22Rv1 (cell line): ENCODE measurements around the gene WDR70.
"Not testable (repeated sequence)": the region's sequence is repeated elsewhere in the genome, so short reads cannot be mapped to it uniquely, and the experiment has no call there.

Experiments used
- H3K27ac ChIP-seq: fragments of 450-650 bp; 2 replicates; pipeline ENCODE4 v1.5.1; 2017
- ZFX ChIP-seq: fragments of 450-650 bp; IDR thresholded peaks from 2 replicates; pipeline ENCODE4 v1.6.1; 2017; ENCODE audit warnings: antibody characterized with exemption, borderline replicate concordance
- TF ChIP-seq, protein P1 (sequence below): fragments of 450-650 bp; IDR thresholded peaks from 2 replicates; pipeline ENCODE4 v1.5.1; 2017; ENCODE audit warnings: mild to moderate bottlenecking

WDR70 gene

DNA sequence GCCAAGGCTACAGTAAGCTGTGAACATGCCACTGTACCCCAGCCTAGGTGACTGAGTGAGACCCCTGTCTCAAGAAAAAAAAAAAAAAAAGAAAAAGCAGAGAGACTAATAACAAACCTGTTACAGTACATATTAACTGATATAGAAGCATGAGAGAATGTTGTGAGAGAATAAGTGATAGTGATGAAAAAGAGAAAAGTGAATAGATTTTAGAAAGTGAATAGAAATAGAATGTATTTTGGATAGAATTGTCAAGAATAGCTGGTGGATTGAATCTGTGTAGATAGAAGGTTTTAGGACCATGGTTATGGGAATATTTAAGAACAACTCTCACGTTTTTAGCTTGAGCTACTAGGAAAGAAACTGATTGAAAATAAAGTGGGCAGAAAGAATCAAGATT, 135.8 kb downstream of the WDR70 start:
- no peak overlapping the region for H3K27ac ChIP-seq
- no peak for TF ChIP-seq ZFX
- TF ChIP-seq, protein P1, sequence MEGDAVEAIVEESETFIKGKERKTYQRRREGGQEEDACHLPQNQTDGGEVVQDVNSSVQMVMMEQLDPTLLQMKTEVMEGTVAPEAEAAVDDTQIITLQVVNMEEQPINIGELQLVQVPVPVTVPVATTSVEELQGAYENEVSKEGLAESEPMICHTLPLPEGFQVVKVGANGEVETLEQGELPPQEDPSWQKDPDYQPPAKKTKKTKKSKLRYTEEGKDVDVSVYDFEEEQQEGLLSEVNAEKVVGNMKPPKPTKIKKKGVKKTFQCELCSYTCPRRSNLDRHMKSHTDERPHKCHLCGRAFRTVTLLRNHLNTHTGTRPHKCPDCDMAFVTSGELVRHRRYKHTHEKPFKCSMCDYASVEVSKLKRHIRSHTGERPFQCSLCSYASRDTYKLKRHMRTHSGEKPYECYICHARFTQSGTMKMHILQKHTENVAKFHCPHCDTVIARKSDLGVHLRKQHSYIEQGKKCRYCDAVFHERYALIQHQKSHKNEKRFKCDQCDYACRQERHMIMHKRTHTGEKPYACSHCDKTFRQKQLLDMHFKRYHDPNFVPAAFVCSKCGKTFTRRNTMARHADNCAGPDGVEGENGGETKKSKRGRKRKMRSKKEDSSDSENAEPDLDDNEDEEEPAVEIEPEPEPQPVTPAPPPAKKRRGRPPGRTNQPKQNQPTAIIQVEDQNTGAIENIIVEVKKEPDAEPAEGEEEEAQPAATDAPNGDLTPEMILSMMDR = no peak

DNA sequence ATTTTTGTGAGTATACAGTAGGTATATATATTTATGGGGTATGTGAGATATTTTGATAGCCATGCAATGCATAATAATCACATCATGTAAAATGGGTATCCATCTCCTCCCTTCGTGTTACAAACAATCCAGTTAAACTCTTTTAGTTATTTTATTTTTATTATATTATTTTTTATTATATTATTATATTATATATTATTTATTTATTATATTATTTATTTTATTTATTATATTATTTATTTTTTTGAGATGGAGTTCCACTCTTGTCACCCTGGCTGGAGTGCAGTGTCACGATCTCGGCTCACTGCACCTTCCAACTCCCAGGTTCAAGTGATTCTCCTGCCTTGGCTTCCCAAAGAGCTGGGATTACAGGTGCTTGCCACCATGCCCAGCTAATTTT, 138.6 kb downstream of the WDR70 start:
- TF ChIP-seq, protein P1 = no peak
- TF ChIP-seq ZFX = no peak
- H3K27ac ChIP-seq = no peak overlapping the region

DNA sequence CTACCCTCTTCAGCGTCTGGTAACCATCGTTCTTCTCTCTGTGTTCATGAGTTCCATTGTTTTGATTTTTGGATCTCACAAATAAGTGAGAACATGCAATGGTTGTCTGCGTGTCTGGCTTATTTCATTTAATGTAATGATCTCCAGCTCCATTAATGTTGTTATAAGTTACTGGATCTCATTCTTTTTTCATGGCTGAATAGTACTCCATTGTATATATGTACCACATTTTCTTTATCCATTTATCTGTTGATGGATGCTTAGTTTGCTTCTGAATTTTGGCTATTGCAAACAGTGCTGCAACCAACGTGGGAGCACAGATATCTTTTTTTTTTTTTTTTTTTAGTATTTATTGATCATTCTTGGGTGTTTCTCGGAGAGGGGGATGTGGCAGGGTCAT, 139.2 kb downstream of the WDR70 start:
- H3K27ac ChIP-seq = not testable (repeated sequence)

DNA sequence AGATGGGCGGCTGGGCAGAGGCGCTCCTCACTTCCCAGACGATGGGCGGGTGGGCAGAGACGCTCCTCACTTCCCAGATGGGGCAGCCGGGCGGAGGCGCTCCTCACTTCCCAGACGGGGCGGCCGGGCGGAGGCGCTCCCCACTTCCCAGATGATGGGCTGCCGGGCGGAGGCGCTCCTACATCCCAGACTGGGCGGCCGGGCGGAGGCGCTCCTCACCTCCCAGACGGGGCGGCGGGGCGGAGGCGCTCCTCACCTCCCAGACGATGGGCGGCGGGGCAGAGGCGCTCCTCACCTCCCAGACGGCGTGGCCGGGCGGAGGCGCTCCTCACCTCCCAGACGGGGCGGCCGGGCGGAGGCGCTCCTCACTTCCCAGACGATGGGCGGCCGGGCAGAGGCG, 140.2 kb downstream of the WDR70 start:
- no peak overlapping the region for H3K27ac ChIP-seq
- TF ChIP-seq, protein P1 = no peak
- no peak for TF ChIP-seq ZFX

DNA sequence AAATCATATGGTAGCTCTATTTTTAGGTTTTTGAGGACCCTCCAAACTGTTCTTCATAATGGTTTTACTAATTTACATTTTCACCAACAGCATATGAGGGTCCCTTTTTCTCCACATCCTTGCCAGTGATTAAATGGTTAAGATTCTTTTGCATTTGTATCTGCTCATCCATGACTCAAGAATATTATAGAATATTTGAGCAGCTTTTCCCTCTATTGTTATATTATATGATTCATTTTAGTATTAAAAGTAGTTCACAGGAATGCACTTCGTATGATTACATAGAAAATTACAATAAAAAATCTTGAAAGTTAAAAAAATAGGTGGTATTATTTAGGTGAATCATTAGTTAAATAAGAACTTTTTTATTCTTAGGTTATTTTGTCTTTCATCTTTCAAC, 140.7 kb downstream of the WDR70 start:
- H3K27ac ChIP-seq = no peak overlapping the region
- TF ChIP-seq, protein P1 = no peak
- no peak for TF ChIP-seq ZFX

DNA sequence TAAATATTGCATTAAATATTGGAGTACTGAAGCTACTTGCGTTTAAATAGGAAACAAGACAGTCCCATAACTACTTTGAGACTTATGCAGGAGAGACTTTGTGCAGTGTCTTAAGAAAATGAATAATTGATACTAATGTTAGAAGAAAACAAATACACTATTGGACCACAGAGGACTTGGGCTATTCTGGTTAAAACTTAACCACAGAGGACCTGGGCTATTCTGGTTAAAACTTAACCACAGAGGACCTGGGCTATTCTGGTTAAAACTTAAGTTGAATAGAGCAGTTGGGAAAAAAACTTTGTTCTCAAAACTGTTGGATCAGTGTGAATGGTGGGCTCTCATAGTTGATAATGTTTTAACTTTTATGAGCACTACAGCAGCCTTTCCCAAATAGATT, 141.7 kb downstream of the WDR70 start:
- TF ChIP-seq ZFX = no peak
- TF ChIP-seq, protein P1 = no peak
- no peak overlapping the region for H3K27ac ChIP-seq

DNA sequence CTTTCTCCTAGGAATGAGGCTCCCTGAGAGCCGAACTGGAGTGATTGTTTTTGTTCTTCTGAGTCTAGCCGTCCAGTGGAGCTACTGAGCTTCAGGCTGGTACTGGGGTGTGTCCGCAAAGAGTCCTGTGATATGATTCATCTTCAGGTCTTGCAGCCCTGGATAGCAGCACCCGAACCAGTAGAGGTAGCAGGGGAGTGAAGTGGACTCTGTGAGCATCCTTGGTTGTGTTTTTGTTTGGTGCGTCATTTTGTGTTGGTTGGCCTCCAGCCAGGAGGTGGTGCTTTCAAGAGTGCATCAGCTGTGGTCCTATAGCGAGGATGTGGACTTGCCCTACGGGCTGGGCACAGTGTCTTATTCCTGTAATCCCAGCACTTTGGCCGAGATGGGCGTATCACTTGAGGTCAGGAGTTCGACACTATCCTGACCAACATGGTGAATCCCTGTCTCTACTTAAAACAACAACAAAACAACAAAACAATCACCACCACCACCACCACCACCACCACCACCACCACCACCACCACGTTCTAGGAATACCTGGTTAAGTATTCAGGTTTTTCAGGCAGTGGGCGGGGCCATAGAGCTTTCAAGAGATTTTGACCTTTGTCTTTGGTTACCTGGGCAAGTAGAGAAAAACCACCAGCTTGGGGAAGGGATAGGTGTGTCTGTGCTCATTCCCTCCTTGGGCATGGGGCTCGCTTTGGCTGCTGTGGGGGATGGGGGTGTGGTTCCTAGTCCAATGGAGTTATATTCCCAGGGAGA, 154.0 kb downstream of the WDR70 start:
- TF ChIP-seq, protein P1 = no peak
- no peak for TF ChIP-seq ZFX
- H3K27ac ChIP-seq = no peak overlapping the region

DNA sequence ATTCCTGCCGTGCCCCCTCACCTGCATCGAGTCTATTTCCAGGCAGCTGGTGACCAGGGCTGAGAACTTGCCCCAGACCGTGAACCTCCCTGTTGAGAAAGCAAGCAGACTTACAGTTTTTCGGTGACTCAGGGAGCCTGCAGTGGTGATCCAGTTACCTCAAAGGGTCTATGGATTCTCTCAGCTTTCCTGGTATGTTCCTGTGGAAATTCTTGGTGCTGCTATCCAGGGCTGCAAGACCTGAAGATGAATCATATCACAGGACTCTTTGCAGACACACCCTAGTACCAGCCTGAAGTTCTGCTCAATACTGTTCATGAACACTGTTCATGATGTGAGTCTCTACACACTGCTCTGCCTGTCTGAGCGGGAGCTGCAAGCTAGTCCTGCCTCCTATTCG, 154.7 kb downstream of the WDR70 start:
- H3K27ac ChIP-seq = no peak overlapping the region
- TF ChIP-seq, protein P1 = no peak
